Astrocyte (in vitro differentiated cells and primary cell): ENCODE data around the gene ATP6AP2. TPM values are rescaled to one million over a fixed set of nuclear protein-coding genes. Genes with fewer than 3 reads are reported as not detected.
A peak's percentile ranks its signal among the peaks of the same experiment; 100 is the strongest.

Source experiments
- DNase-seq: peaks from one replicate; pipeline ENCODE4 v3.0.0-alpha.2; 2010; ENCODE audit warnings: low read depth
- FAIRE-seq: peaks from 2 replicates; lab custom pipeline; 2011; peaks lifted over from hg19 to GRCh38; lab: Jason Lieb, UNC
- H2AFZ ChIP-seq: 2 replicates; pipeline ENCODE4 v1.6.0; 2012; ENCODE audit warnings: low read depth, low read length, inconsistent platforms
- H3K27ac ChIP-seq: 2 replicates; pipeline ENCODE4 v1.5.1; 2011; ENCODE audit warnings: low read depth, low read length, inconsistent platforms
- H3K27me3 ChIP-seq: 2 replicates; pipeline ENCODE4 v1.6.0; 2011; ENCODE audit warnings: low read length, inconsistent platforms; ENCODE audit not compliant: insufficient read depth
- H3K36me3 ChIP-seq: 2 replicates; pipeline ENCODE4 v1.5.1; 2011; ENCODE audit warnings: low read length, inconsistent platforms; ENCODE audit not compliant: insufficient read depth
- H3K4me1 ChIP-seq: 2 replicates; pipeline ENCODE4 v1.5.1; 2011; ENCODE audit warnings: low read length, inconsistent platforms; ENCODE audit not compliant: insufficient read depth
- H3K4me2 ChIP-seq: 2 replicates; pipeline ENCODE4 v1.6.0; 2012; ENCODE audit warnings: low read length, inconsistent platforms
- H3K4me3 ChIP-seq: 2 replicates; pipeline ENCODE4 v1.5.1; 2011; ENCODE audit warnings: low read depth, mild to moderate bottlenecking, low read length, inconsistent platforms; ENCODE audit not compliant: insufficient read depth
- H3K79me2 ChIP-seq: 2 replicates; pipeline ENCODE4 v1.6.0; 2012; ENCODE audit warnings: mild to moderate bottlenecking, low read length, inconsistent platforms; ENCODE audit not compliant: insufficient read depth
- H3K9ac ChIP-seq: 2 replicates; pipeline ENCODE4 v1.6.0; 2012; ENCODE audit warnings: mild to moderate bottlenecking, low read length, inconsistent platforms
- H3K9me3 ChIP-seq: 2 replicates; pipeline ENCODE4 v1.5.1; 2012; ENCODE audit warnings: low read depth, mild to moderate bottlenecking, low read length, inconsistent platforms; ENCODE audit not compliant: insufficient read depth
- H4K20me1 ChIP-seq: 2 replicates; pipeline ENCODE4 v1.6.0; 2012; ENCODE audit warnings: low read length, inconsistent platforms; ENCODE audit not compliant: insufficient read depth
- H3K27ac Mint-ChIP-seq: one replicate; pipeline ENCODE4 v1.8.0; 2021; ENCODE audit warnings: mild to moderate bottlenecking, mixed read lengths; ENCODE audit not compliant: unreplicated experiment
- H3K27me3 Mint-ChIP-seq: one replicate; pipeline ENCODE4 v1.8.0; 2021; ENCODE audit warnings: low read depth, mixed read lengths; ENCODE audit not compliant: unreplicated experiment
- H3K36me3 Mint-ChIP-seq: one replicate; pipeline ENCODE4 v1.8.0; 2021; ENCODE audit warnings: low read depth, mixed read lengths; ENCODE audit not compliant: unreplicated experiment
- H3K4me1 Mint-ChIP-seq: one replicate; pipeline ENCODE4 v1.8.0; 2021; ENCODE audit warnings: low read depth, mixed read lengths; ENCODE audit not compliant: unreplicated experiment
- H3K4me3 Mint-ChIP-seq: one replicate; pipeline ENCODE4 v1.8.0; 2021; ENCODE audit warnings: mild to moderate bottlenecking, moderate library complexity, mixed read lengths; ENCODE audit not compliant: unreplicated experiment
- H3K9me3 Mint-ChIP-seq: one replicate; pipeline ENCODE4 v1.8.0; 2021; ENCODE audit warnings: mild to moderate bottlenecking, mixed read lengths; ENCODE audit not compliant: unreplicated experiment
- CTCF ChIP-seq: IDR thresholded peaks from 2 replicates; pipeline ENCODE4 v1.5.1; 2011; ENCODE audit warnings: low read depth, mild to moderate bottlenecking, inconsistent platforms, low read length, moderate library complexity; ENCODE audit not compliant: insufficient read depth
- EZH2 ChIP-seq: IDR thresholded peaks from 2 replicates; pipeline ENCODE4 v1.6.1; 2012; ENCODE audit warnings: mild to moderate bottlenecking, low read length, inconsistent platforms; ENCODE audit not compliant: insufficient read depth
- total RNA-seq: library from RNA; stranded (reverse); gene quantifications from 2 replicates; pipeline ENCODE4 v1.2.1, GENCODE V29; 2021

ATP6AP2 gene
- total RNA-seq, 1 donor from 2014 or later = 153 TPM

- FAIRE-seq (peak; percentile 81), DNase-seq (no peak)
- Histone ChIP-seq H3K36me3 (no peaks in the 10 kb centered on the region), H4K20me1 (no peaks in the 10 kb centered on the region), H3K4me1 (no peaks in the 10 kb centered on the region), H3K4me3 (no peak overlapping the region), H3K9ac (no peak overlapping the region), H3K79me2 (no peaks in the 10 kb centered on the region), H3K4me2 (no peak overlapping the region), H3K27ac (no peak overlapping the region), H3K9me3 (no peaks in the 10 kb centered on the region), H3K27me3 (no peaks in the 10 kb centered on the region), H2AFZ (no peak overlapping the region)
- H3K9me3 Mint-ChIP-seq = no peaks in the 10 kb centered on the region
- TF ChIP-seq EZH2 = no peak
- no peak for TF ChIP-seq CTCF
- no peak overlapping the region for H3K27ac Mint-ChIP-seq
- no peak overlapping the region for H3K4me3 Mint-ChIP-seq
- no peaks in the 10 kb centered on the region for H3K36me3 Mint-ChIP-seq
- H3K27me3 Mint-ChIP-seq = peaks cover 2% of the 10 kb centered on the region
- no peaks in the 10 kb centered on the region for H3K4me1 Mint-ChIP-seq
Measured at GRCh38 chrX:40552768-40553167, 28.0 kb upstream of the ATP6AP2 start.

- Histone ChIP-seq H3K4me1 (no peaks in the 10 kb centered on the region), H3K27ac (no peak overlapping the region), H3K79me2 (no peaks in the 10 kb centered on the region), H3K9me3 (no peaks in the 10 kb centered on the region), H4K20me1 (no peaks in the 10 kb centered on the region), H3K4me3 (no peak overlapping the region), H3K27me3 (no peaks in the 10 kb centered on the region), H2AFZ (no peak overlapping the region), H3K36me3 (no peaks in the 10 kb centered on the region), H3K4me2 (no peak overlapping the region), H3K9ac (no peak overlapping the region)
- Mint-ChIP-seq H3K27ac (no peak overlapping the region), H3K4me3 (no peak overlapping the region), H3K4me1 (no peaks in the 10 kb centered on the region), H3K27me3 (peaks cover 2% of the 10 kb centered on the region), H3K9me3 (no peaks in the 10 kb centered on the region), H3K36me3 (no peaks in the 10 kb centered on the region)
- no peak for TF ChIP-seq EZH2
- TF ChIP-seq CTCF = no peak
- DNase-seq = no peak
- peak; percentile 13 for FAIRE-seq
Measured at GRCh38 chrX:40558590-40558989, 22.2 kb upstream of the ATP6AP2 start.

- Mint-ChIP-seq H3K27me3 (no peaks in the 10 kb centered on the region), H3K36me3 (no peaks in the 10 kb centered on the region), H3K9me3 (no peaks in the 10 kb centered on the region), H3K4me1 (no peaks in the 10 kb centered on the region), H3K4me3 (no peak overlapping the region), H3K27ac (no peak overlapping the region)
- Histone ChIP-seq H3K79me2 (no peaks in the 10 kb centered on the region), H3K4me2 (no peak overlapping the region), H3K9me3 (no peaks in the 10 kb centered on the region), H3K27me3 (no peaks in the 10 kb centered on the region), H3K27ac (no peak overlapping the region), H2AFZ (no peak overlapping the region), H3K36me3 (no peaks in the 10 kb centered on the region), H4K20me1 (no peaks in the 10 kb centered on the region), H3K4me3 (no peak overlapping the region), H3K4me1 (no peaks in the 10 kb centered on the region), H3K9ac (no peak overlapping the region)
- TF ChIP-seq EZH2 (no peak), CTCF (no peak)
- no peak for DNase-seq
- FAIRE-seq = no peak
Measured at GRCh38 chrX:40563784-40564183, 17.0 kb upstream of the ATP6AP2 start.
